NCI-H187 (cell line): ENCODE results near the gene MYO15A.

ENCODE experiments used
- DNase-seq, 2 experiments: peaks; one replicate each; lab custom pipeline; 2025; lab: John Stamatoyannopoulos, UW

MYO15A gene

GRCh38 chr17:18105595-18105994, 3.0 kb upstream of the MYO15A start:
- DNase-seq: no peak

GRCh38 chr17:18106211-18106610, 2.3 kb upstream of the MYO15A start:
- DNase-seq: no peak

GRCh38 chr17:18107061-18107790, 1.3 kb upstream of the MYO15A start:
- no peak for DNase-seq

- no peak for DNase-seq
These were observed 585 bp upstream of the MYO15A start for GRCh38 chr17:18107971-18108370.

GRCh38 chr17:18109935-18110485, 1.5 kb downstream of the MYO15A start:
- no peak for DNase-seq

GRCh38 chr17:18110636-18111145, 2.1 kb downstream of the MYO15A start:
- no peak for DNase-seq

GRCh38 chr17:18111330-18111971, 2.9 kb downstream of the MYO15A start:
- DNase-seq: no peak

GRCh38 chr17:18115517-18115916, 7.0 kb downstream of the MYO15A start:
- no peak for DNase-seq

- DNase-seq: no peak
These were observed 7.5 kb downstream of the MYO15A start for GRCh38 chr17:18116078-18116477.

- DNase-seq: no peak
These were observed 9.0 kb downstream of the MYO15A start for GRCh38 chr17:18117533-18117932.

GRCh38 chr17:18117982-18118975, 9.7 kb downstream of the MYO15A start:
- peak in 1 of 2 experiments; percentile 26 for DNase-seq

- DNase-seq: no peak
These were observed 10.7 kb downstream of the MYO15A start for GRCh38 chr17:18119166-18119745.

- DNase-seq: no peak
These were observed 11.4 kb downstream of the MYO15A start for GRCh38 chr17:18119938-18120337.

- no peak for DNase-seq
These were observed 12.0 kb downstream of the MYO15A start for GRCh38 chr17:18120461-18121017.

GRCh38 chr17:18121144-18121910, 12.8 kb downstream of the MYO15A start:
- DNase-seq: no peak

- peak in 1 of 2 experiments; percentile 50 for DNase-seq
These were observed 14.6 kb downstream of the MYO15A start for GRCh38 chr17:18122990-18123753.

GRCh38 chr17:18124345-18125126, 16.0 kb downstream of the MYO15A start:
- no peak for DNase-seq

- DNase-seq: no peak
These were observed 20.5 kb downstream of the MYO15A start for GRCh38 chr17:18129041-18129502.

GRCh38 chr17:18132711-18133110, 24.2 kb downstream of the MYO15A start:
- no peak for DNase-seq
